Measurements from ENCODE around the gene FAM43A.

Gene FAM43A

DNA sequence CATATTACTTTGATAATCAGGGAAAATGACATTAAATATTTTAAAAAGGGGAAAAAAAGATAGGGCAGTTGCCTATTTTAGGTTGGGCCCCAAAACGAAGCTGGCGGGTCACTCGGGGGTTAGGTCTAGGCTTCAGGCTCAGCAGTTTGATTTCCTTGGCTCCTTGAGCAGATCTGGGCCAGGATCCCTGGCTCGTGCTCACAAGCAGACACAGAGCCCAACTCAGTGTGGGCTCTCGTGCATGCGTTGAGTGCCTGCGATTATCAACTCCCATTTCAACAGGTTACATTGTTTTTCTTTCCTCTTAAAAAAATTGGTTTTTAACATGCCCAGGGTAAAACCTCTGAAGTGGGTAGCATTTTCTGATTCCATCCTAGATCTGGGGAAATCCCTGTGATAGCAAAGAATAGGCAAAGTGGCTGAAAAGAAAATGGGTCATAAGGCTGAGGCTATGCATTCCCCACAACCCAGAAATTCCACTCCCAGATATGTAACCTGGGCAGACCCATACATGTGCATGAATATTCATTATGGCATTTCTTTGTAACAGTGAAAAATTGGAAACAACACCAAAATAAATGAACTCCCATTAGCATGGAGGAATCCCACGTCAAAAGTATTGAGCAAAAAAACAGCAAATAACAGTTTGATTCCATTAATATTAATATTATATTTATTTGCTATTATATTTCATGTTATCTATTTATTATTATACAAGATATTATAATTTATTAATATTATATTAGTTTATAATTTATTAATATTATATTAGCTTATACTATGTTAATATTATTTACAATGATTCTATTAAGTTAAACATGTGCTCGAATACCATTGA, 27.8 kb downstream of the FAM43A start:
- DNase-seq, result no peak

DNA sequence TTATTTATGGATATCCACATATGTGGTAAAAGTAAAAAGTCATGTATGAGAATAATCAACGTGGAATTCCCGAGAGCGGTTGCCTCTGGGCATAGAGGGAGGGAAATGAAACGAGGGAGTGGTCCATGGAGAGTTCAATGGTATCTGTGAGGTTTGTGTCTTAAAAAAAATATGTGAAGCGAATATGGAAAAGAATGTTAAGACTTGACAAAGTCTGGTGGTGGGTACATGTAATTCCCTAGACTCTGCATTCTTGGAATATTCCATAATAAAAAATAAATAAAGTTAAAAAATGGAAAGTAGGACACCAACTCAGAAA, 28.4 kb downstream of the FAM43A start:
- no peak for DNase-seq

DNA sequence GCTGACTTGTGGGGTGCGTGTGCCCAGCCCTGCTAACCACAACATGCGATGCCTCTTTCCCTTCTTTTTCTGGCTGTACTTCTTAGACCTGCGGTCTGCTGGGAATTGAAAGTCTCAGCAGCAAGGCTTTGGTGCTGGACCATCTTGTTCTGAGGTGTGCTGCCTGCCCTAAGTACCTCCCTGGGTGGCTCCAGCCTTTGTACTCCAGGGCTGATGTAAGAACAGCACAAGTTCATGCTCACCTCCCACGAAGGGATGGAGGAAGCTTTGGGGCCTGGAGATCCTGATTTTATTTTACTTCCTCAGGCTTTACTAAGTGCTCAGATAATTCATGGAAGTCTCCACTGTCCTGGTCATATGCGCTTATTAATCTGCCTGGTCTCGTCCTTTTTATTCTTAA, 28.9 kb downstream of the FAM43A start:
- DNase-seq, result no peak

DNA sequence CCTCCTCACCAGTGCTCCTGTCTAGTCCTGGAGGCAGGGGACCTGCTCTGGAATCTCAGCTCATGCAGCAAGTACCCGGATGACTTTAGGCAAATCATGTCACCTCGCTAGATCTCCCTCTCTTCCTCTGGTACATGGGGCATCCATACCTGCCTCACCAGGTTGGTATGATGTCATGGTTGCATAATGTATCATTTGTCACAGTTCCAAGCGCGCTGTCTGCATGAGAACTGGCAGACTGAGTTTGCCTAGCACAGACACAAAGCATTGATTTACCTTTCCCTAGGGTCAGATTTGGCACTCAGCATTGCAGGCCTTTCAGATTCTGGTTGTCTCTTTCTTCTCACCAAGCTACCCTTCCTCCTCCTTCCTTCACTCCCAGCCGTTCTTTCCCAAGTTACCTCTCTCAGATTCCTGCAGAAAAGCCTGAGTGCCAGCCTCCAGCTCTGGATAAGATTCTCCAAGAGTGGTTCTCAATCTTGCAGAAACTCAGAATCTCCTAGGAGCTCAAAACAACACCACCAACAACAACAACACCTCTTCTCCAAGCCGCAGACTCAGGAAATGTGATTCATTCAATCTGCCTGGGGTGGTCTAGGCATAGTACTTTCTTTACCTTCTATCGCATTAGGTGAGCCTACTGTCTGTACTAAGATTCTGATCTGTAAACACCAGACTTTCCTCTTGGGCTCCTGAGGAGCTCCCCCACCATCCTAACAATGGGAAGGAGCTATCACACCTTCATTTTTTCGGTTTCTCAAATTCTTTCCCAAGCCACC, 29.5 kb downstream of the FAM43A start:
- DNase-seq, result no peak

DNA sequence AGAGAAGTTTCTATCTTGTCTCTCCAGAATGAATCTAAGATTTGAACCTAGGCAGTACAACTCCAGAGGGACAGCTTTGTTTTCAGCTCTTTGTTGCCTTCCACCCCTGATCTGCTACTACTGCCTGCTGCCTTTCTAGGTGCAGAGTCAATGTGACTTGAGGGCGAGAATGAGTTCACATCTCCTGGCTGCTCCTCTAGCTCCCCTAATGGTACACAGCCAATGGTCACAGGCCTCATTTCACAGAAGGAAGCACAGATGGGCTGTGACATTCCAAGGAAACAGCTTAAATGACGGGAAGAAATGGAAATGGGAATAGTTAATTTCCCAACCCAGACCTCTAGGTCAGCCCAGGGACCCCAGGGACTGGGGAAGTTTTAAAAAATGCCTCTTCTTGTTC, 32.4 kb downstream of the FAM43A start:
- DNase-seq, result no peak

DNA sequence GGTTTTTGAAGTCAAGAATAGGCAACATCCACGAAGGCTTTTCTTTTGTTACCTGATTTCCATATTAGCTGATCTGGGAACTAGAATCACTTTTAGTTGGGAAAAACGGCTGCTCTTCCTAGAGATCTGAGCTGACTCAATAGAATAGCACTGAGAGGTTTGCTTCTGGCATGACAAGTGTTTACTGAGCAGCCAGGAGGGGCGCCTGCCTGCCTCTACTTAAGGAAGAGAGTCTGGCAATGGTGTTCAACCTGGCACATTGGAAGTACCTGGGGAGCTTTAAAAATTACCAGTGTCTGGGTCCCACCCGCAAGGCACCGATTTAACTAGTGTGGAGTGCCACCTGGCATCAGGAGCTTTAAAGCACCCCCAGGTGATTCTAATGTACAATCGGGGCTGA, 34.4 kb downstream of the FAM43A start:
- DNase-seq, result no peak

DNA sequence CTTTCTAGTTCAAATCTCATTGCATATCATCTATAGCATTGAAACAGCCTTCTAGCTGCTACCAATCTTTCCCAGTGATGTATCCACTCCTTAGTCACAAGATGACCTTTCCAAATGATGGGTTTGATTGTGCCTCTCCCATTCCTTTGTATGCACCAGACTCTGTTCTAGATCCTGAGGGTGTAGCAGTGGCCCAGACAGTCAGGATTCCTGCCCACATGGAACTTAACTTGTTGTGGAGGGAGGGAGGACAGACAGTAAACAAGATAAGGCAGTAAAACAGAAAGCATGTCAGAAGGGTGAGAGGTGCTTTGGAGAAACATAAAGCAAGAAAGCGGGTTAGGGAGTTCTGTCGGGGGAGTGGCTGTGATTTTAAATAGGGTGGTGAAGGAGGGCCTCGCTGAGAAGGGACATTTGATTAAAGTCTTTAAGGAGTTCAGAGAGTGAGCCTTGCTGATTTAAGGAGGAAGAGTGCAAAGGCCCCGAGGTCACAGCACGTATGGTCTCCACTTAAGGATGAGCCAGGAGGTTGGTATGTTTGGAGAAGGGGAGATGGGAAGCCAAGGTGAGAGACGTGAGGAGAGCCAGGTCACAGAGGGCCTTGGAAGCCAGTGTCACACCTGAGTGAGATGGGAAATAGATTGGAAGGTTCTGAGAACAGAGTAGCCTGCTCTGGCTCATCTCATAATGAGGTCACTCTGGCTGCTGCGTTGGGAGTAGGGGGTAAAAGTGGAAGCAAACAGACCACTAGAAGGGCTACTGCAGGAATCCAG, 38.3 kb downstream of the FAM43A start:
- no peak for DNase-seq

DNA sequence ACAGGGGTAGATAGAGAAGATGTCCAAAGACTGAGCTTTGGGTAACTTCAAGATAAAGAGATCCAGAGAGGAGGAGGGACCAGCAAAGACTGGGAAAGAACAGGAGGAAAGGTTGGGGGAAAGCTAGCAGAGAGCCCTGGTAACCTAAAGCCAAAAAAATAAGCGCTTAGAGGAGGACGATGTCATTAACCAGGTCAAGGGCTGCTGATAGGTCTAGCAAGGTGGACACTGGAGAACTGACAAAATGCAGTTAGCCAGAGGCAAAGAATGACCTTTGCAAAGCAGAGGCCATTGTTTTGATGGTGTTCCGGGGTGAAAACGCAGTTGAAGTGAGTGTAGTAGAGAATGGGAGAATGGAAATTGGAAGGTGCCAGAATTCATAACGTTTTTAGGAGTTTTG, 39.7 kb downstream of the FAM43A start:
- no peak for DNase-seq

DNA sequence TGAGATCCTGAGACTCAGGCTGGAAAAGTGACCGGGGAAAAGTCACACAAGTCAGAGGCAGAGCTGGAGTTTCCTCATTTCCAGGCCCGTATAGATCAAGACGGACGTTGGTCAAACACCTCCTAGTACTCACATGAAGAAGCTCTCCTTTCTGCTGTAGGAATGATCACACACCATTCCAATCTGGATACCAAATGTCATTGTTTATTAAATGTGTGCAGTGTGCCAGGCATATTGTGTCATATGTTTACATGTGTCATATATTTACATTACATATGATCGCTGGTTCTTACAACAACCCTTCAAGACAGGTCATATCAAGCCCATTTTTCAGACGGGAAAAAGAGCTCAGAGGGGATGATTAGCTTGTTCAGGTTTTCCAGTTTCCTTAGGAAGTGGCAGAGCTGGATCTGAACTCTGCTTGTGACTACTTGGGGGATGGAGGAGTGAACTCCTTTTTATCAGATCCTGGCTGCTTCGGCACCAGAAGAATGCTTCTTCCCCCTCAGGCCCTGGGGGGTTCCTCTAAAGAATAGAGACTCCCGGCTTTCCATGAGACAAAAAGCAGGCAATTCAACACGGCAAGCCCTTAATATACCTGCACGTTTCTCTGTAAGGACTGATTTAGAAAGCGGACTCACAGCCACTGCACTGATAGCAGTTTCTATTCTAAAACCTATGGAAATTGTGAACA, 41.9 kb downstream of the FAM43A start:
- no peak for DNase-seq

DNA sequence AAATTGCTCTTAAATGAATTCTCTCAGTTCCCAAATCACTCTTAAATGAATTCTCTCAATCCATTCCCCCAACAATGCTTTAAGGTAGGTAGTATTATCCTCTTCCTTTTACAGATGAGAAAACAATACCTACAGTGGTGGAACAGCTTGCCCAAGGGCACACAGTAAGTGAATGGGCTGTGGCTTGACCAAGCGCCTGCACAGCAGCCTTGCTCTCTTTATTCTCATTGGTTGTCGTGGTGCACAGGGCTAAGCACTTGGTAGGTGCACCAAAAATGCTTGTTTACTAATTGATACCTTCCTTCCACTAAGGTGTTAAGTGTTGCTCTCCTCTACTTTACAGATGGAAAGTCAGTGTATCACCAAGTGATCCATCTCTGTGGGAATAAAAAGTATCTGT, 43.3 kb downstream of the FAM43A start:
- DNase-seq, result no peak

DNA sequence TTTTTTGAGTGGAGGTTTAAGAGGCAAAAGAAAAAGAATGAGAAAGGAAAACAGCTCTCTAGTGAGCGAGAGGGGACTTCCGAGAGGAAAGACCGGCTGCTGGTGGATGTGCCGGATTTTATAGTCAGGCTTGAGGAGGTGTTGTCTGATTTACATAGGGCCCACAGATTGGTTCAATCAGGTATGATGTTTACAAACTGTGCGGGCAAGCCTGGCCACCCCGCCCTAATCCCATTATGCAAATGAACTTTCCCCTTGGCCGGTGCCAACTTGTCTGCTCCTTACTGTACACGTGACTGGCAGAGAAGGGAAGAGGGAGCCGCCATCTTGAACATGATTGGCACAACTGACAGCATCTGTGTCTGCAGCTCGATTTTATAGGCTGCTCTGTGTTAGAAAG, 44.7 kb downstream of the FAM43A start:
- peak; percentile 5 to 15 for DNase-seq

DNA sequence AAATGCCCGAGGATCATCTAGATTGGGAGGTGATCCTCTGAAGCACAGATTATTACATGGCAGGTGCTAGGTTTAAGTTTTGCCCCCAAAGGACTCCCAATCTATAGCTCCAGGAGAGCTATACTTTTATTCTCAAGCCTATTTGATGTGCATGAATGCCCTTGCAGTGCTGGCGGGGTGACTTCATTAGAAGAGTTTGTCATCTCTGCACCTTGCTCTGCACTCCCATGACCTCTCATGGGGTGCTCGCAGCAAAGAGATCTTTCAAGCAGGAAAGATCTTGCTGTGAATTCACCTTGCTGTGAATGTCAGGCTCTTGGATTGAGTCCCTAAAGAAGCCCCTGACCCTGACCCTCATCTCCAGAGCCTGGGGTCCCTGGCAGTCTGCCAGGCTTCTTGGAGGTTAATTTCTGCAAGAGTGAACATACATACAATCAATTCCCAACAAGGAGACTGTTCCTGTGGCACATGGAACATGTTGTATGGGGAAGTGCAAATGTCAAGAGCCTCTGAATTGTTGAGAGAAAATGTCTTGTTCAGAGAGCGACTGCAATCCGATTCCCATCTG, 45.9 kb downstream of the FAM43A start:
- DNase-seq, result no peak

DNA sequence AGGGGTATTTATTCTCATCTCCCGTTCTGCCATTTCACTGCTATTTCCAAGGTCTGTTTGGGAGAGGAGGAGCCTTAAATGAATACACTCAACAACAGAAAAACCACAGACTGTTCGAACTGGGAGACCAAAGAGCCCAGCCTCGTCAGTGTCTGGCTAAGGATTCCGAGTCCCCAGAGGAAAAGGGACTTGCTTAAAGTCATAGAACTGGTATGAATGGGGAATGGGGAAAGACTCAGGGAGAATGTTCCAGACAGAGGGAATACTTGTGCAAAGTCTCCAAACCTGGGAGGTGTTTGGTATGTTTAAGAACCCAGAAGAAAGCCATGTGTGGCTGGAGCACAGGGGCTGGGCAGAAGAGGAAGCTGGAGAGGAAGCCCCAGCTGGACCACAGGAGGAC, 46.9 kb downstream of the FAM43A start:
- DNase-seq, result no peak

DNA sequence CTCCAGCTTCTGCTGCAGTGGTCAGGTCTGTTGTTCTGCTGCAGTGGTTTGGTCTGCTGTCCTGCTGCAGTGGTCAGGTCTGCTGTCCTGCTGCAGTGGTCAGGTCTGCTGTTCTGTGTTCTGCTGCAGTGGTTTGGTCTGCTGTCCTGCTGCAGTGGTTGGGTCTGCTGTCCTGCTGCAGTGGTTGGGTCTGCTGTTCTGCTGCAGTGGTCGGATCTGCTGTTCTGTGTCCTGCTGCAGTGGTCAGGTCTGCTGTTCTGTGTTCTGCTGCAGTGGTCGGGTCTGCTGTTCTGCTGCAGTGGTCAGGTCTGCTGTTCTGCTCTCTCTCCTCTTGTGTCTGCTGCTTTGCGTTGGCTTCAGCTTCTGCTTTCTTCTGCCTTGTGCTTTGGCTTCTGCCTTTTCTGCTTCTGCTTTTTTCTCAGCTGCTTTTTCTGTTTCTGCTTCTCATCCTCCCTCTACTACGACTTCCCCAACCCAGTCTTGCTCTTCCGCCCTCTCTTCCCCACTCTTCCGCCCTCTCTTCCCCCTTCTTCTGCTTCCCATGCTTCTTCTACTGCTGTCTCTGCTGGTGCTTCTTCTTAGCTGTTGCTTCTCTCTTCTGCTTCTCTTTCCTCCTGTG, 50.7 kb downstream of the FAM43A start:
- DNase-seq, result no peak

DNA sequence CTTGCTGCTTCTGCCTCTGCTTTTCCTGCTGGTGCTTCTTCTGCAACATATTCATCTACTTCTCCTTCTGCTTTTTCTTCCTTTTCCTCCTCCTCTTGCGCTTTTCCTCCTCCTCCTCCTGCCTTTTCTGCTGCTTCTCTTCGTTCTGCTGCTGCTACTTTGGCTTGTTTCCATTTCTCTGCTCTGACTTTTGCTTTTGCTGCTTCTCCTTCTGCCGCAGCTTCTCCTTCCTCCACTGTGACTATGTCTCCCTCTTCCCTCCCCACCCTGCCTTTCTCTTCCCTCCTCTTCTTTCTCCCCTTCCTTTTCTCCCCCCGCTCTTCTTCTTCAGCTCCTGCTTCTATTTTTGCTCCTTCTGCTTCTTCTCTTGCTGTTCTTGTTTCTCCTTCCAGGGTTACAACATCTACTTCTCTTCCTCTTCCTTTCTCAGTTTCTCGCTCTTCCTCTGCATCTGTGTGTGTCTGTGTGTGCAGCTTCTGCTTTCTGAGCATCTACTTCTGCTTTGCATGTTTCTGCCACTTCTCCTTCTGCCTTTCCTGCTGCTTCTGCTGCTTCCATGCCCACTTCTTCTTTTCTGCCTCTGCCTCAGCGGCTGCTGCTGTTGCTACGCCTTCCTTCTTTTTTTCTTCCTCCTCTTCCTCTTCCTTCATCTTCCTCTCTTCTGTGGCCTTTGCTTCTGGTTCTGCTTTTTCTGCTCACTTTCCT, 51.4 kb downstream of the FAM43A start:
- DNase-seq, result no peak
